Endothelial cell of umbilical vein (primary cell): ENCODE measurements around the gene VIL1. TPM values are rescaled to one million over a fixed set of nuclear protein-coding genes. Genes with fewer than 3 reads are reported as not detected.

Source experiments
- BruUV-seq: library from RNA; stranded (reverse); fragments of 400-500 nt; replicated peaks from 2 replicates; lab custom pipeline; 2021; lab: Mats Ljungman, UMichigan
- CTCF ChIA-PET: fragments of 300-600, 350-600 bp; sonication (Branson Sonifier 250); formaldehyde crosslinking; loops from one replicate; lab custom pipeline; 2021; ENCODE audit warnings: antibody characterized with exemption, inconsistent platforms; lab: Charles Lee
- POLR2A ChIA-PET: fragments of 300-600, 350-600 bp; sonication (Branson Sonifier 250); formaldehyde crosslinking; loops from one replicate; lab custom pipeline; 2021; ENCODE audit warnings: antibody characterized with exemption, inconsistent platforms; lab: Charles Lee
- DNase-seq: peaks from one replicate; pipeline ENCODE4 v3.0.0-alpha.2; 2011; ENCODE audit warnings: low read depth, low spot score
- FAIRE-seq: peaks from 2 replicates; lab custom pipeline; 2011; peaks lifted over from hg19 to GRCh38; lab: Jason Lieb, UNC
- H2AFZ ChIP-seq: 2 replicates; pipeline ENCODE4 v1.6.0; 2012; ENCODE audit warnings: low read depth, low read length, control low read depth, inconsistent platforms
- H3K27ac ChIP-seq: 2 replicates; pipeline ENCODE4 v1.5.1; 2011; ENCODE audit warnings: low read depth, mild to moderate bottlenecking, control low read depth, low read length, moderate library complexity; ENCODE audit not compliant: insufficient read depth
- H3K27me3 ChIP-seq, 2 experiments: 2 replicates each; pipeline versions ENCODE4 v1.6.0 to v1.6.1; 2011; ENCODE audit warnings: low read length in 2 of 2, mixed read lengths in 1 of 2; ENCODE audit not compliant: control insufficient read depth in 2 of 2, insufficient read depth in 2 of 2
- H3K36me3 ChIP-seq, 2 experiments: 2 replicates in 1 of 2; 3 replicates in 1 of 2; pipeline ENCODE4 v1.5.1; 2011; ENCODE audit warnings: low read length in 2 of 2, mild to moderate bottlenecking in 1 of 2, moderate library complexity in 1 of 2; ENCODE audit not compliant: control insufficient read depth in 2 of 2, insufficient read depth in 2 of 2; ENCODE audit errors: extremely low read depth in 1 of 2
- H3K4me1 ChIP-seq: 3 replicates; pipeline ENCODE4 v1.5.1; 2011; ENCODE audit warnings: mild to moderate bottlenecking, low read length; ENCODE audit not compliant: control insufficient read depth, insufficient read depth; ENCODE audit errors: extremely low read depth
- H3K4me2 ChIP-seq: 2 replicates; pipeline ENCODE4 v1.6.1; 2011; ENCODE audit warnings: low read length, control low read depth, mixed read lengths; ENCODE audit not compliant: insufficient read depth
- H3K4me3 ChIP-seq, 3 experiments: fragments of 200-600 bp in 1 of 3; sonication (generic), shearing (Covaris generic) in 1 of 3; replicated peaks in 1 of 3; 2 replicates each; pipeline ENCODE4 v1.5.1; 2011 to 2016; ENCODE audit warnings: control low read depth in 3 of 3, low read length in 3 of 3, mild to moderate bottlenecking in 2 of 3, inconsistent platforms in 1 of 3, low read depth in 1 of 3, moderate library complexity in 1 of 3; ENCODE audit not compliant: insufficient read depth in 1 of 3
- H3K79me2 ChIP-seq: 2 replicates; pipeline ENCODE4 v1.6.0; 2012; ENCODE audit warnings: low read length, inconsistent platforms; ENCODE audit not compliant: control insufficient read depth, insufficient read depth
- H3K9ac ChIP-seq: replicated peaks from 2 replicates; pipeline ENCODE3; 2011; ENCODE audit warnings: low read length, control low read depth; ENCODE audit not compliant: insufficient read depth; ENCODE audit errors: extremely low read depth
- H3K9me1 ChIP-seq: replicated peaks from 3 replicates; pipeline ENCODE4 v1.6.0; 2011; ENCODE audit warnings: mild to moderate bottlenecking, low read length; ENCODE audit not compliant: control insufficient read depth, insufficient read depth; ENCODE audit errors: extremely low read depth
- H3K9me3 ChIP-seq: replicated peaks from 2 replicates; pipeline ENCODE4 v1.5.1; 2012; ENCODE audit warnings: low read length, inconsistent platforms; ENCODE audit not compliant: control insufficient read depth, insufficient read depth
- H4K20me1 ChIP-seq: replicated peaks from 2 replicates; pipeline ENCODE3; 2011; ENCODE audit warnings: mild to moderate bottlenecking, low read length; ENCODE audit not compliant: control insufficient read depth, insufficient read depth; ENCODE audit errors: extremely low read depth
- EZH2 ChIP-seq: IDR thresholded peaks from 2 replicates; pipeline ENCODE4 v1.6.1; 2012; ENCODE audit warnings: borderline replicate concordance, low read depth, mild to moderate bottlenecking, moderate library complexity, low read length, inconsistent platforms; ENCODE audit not compliant: severe bottlenecking
- FOS ChIP-seq: IDR thresholded peaks from 2 replicates; pipeline ENCODE4 v1.6.1; 2011; ENCODE audit warnings: mild to moderate bottlenecking, low read length, moderate library complexity, borderline replicate concordance; ENCODE audit not compliant: insufficient read depth
- GATA2 ChIP-seq: IDR thresholded peaks from 2 replicates; pipeline ENCODE4 v1.7.0; 2011; ENCODE audit warnings: low read depth, mild to moderate bottlenecking, moderate library complexity, mixed read lengths, low read length; ENCODE audit not compliant: insufficient read length, insufficient read depth
- JUN ChIP-seq: IDR thresholded peaks from 2 replicates; pipeline ENCODE4 v1.6.1; 2011; ENCODE audit warnings: borderline replicate concordance, low read depth; ENCODE audit not compliant: insufficient read length, insufficient read depth
- MAX ChIP-seq: IDR thresholded peaks from 2 replicates; pipeline ENCODE4 v1.6.1; 2011; ENCODE audit not compliant: insufficient read depth, insufficient read length
- MYC ChIP-seq: IDR thresholded peaks from one replicate; pipeline ENCODE4 v1.6.1; 2011; ENCODE audit warnings: mild to moderate bottlenecking, low read depth, low read length
- POLR2A ChIP-seq: IDR thresholded peaks from 2 replicates; pipeline ENCODE4 v1.6.1; 2012; ENCODE audit warnings: low read depth, mild to moderate bottlenecking, control low read depth, low read length
- POLR2AphosphoS5 ChIP-seq: IDR thresholded peaks from 2 replicates; pipeline ENCODE4 v1.6.1; 2012; ENCODE audit warnings: low read depth, mild to moderate bottlenecking, control low read depth, low read length, moderate library complexity; ENCODE audit not compliant: insufficient read depth
- dilution Hi-C: fragments of 300-500 bp; cut with MboI; formaldehyde crosslinking; loops from one replicate; pipeline ENCODE4 v1.15.0; 2019; ENCODE audit warnings: low sequenced_read_pairs; ENCODE audit not compliant: extremely low pct_ligation_motif_present
- intact Hi-C: fragments of 100-400 bp; cut with micrococcal nuclease; formaldehyde crosslinking; loops from one replicate; pipeline ENCODE4 v1.10.0; 2022
- polyA plus RNA-seq, 4 experiments: library from polyadenylated mRNA; depleted of rRNA in 3 of 4; stranded (reverse) in 3 of 4; unstranded in 1 of 4; fragments of >200 nt; gene quantifications; 2 replicates each; pipeline versions ENCODE4 v1.2.1 to v1.2.3, GENCODE V29; 2011 to 2012; ENCODE audit warnings: missing spikeins in 1 of 4
- total RNA-seq: library from RNA; stranded (reverse); gene quantifications from 2 replicates; pipeline ENCODE4 v1.2.3, GENCODE V29; 2021
- TF ChIP-seq, protein P1 (sequence below), 2 donors: IDR thresholded peaks; 1 replicate in 1 of 2; 2 replicates in 1 of 2; pipeline ENCODE4 v1.5.1; 2011; ENCODE audit warnings: low read length in 2 of 2, mild to moderate bottlenecking in 2 of 2, moderate library complexity in 2 of 2, control low read depth in 1 of 2, inconsistent platforms in 1 of 2, low read depth in 1 of 2; ENCODE audit not compliant: insufficient read depth in 1 of 2; ENCODE audit errors: extremely low read depth in 1 of 2

The VIL1 gene
- total and polyA plus RNA-seq, 2 donors (not counting 3 experiments of a cell fraction or from before 2014, with no cell fraction given) = not detected

GRCh38 chr2:218404351-218405085 lies 14.4 kb upstream of the VIL1 start:
- Histone ChIP-seq H3K27me3 (no peaks in the 10 kb centered on the region), H3K9ac (no peak overlapping the region), H4K20me1 (no peaks in the 10 kb centered on the region), H3K27ac (no peak overlapping the region), H3K9me3 (no peaks in the 10 kb centered on the region), H3K79me2 (peaks cover 21% of the 10 kb centered on the region), H3K36me3 (peaks cover 0 to 24% of the 10 kb centered on the region in 2 experiments), H2AFZ (no peak overlapping the region), H3K9me1 (no peaks in the 10 kb centered on the region), H3K4me3 (no peak overlapping the region), H3K4me2 (no peak overlapping the region), H3K4me1 (peaks cover 26% of the 10 kb centered on the region)
- intact Hi-C loops = loop anchor here (5.0 kb wide), 2 partner anchors 177 to 443 kb away; no protein-coding TSS in a partner anchor
- TF ChIP-seq GATA2 (no peak), JUN (no peak), MYC (no peak), POLR2A (no peak), MAX (no peak), FOS (no peak), EZH2 (no peak), POLR2AphosphoS5 (no peak)
- TF ChIP-seq, protein P1, sequence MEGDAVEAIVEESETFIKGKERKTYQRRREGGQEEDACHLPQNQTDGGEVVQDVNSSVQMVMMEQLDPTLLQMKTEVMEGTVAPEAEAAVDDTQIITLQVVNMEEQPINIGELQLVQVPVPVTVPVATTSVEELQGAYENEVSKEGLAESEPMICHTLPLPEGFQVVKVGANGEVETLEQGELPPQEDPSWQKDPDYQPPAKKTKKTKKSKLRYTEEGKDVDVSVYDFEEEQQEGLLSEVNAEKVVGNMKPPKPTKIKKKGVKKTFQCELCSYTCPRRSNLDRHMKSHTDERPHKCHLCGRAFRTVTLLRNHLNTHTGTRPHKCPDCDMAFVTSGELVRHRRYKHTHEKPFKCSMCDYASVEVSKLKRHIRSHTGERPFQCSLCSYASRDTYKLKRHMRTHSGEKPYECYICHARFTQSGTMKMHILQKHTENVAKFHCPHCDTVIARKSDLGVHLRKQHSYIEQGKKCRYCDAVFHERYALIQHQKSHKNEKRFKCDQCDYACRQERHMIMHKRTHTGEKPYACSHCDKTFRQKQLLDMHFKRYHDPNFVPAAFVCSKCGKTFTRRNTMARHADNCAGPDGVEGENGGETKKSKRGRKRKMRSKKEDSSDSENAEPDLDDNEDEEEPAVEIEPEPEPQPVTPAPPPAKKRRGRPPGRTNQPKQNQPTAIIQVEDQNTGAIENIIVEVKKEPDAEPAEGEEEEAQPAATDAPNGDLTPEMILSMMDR (IDR thresholded peaks at IDR 0.05; ENCODE audit: extremely low read depth in 1 of 2, insufficient read depth in 1 of 2, low read depth in 1 of 2, low read length in 2 of 2) = no peak
- ChIA-PET POLR2A (no interaction called here), CTCF (interaction anchor here (0.9 to 3.9 kb wide), 2 partner anchors 8 to 109 kb away, joined by 3 to 14 read pairs; no protein-coding TSS in a partner anchor)
- dilution Hi-C loops = no loop called here
- no TSS peak for BruUV-seq
- DNase-seq (no peak), FAIRE-seq (no peak)
